Measurements from ENCODE around the gene ARHGEF28. TPM values are rescaled to one million over a fixed set of nuclear protein-coding genes. Genes with fewer than 3 reads are reported as not detected.

The ARHGEF28 gene
- total and polyA plus RNA-seq, 9 of the 15 experiments (the other 6 are each of a cell fraction or from before 2014, with no cell fraction given) = 0.27 TPM; not detected in 8

- no peak overlapping the region for H3K27ac ChIP-seq (ENCODE audit: extremely low read depth, low read depth, low read length)
- in situ Hi-C loops (cut with MboI) = no loop called here
- H3K36me3 ChIP-seq (ENCODE audit: control insufficient read depth, insufficient read depth, low read length) = no peaks in the 10 kb centered on the region
- ChIA-PET POLR2A (no interaction called here), CTCF (ENCODE audit: low intra/inter-chr PET ratio) (no interaction called here)
- no peaks in the 10 kb centered on the region for H4K20me1 ChIP-seq (replicated peaks; ENCODE audit: control insufficient read depth, insufficient read depth, low read length)
- H3K4me1 ChIP-seq (replicated peaks in 1 of 2; ENCODE audit: control insufficient read depth in 2 of 2, insufficient read depth in 2 of 2, low read length in 2 of 2) = no peaks in the 10 kb centered on the region
- no peak overlapping the region for H3K4me3 ChIP-seq
- WGBS (ENCODE audit: insufficient coverage, low coverage, missing lambda C conversion rate) = 0% methylated on average over 7 of the region's 7 CpGs
- no peak for FAIRE-seq
- H2AFZ ChIP-seq (ENCODE audit: low read depth, low read length) = no peak overlapping the region
- ATAC-seq = no peak
- H3K27me3 ChIP-seq (ENCODE audit: control insufficient read depth in 2 of 2, insufficient read depth in 2 of 2, low read length in 2 of 2) = no peaks in the 10 kb centered on the region
- H3K4me2 ChIP-seq (ENCODE audit: insufficient read depth, low read length) = no peak overlapping the region
- intact Hi-C loops (cut with micrococcal nuclease) = no loop called here
- no TSS peak for BruUV-seq (replicated peaks)
- no peak overlapping the region for H3K9ac ChIP-seq (ENCODE audit: insufficient read depth in 1 of 2, low read depth in 2 of 2, low read length in 2 of 2)
- no peaks in the 10 kb centered on the region for H3K9me3 ChIP-seq (replicated peaks; ENCODE audit: control insufficient read depth, insufficient read depth, low read depth, low read length)
- no peak for DNase-seq (ENCODE audit: extremely low read depth in 1 of 4, low spot score in 3 of 4)
- no peaks in the 10 kb centered on the region for H3K9me1 ChIP-seq (ENCODE audit: control insufficient read depth, insufficient read depth, low read length)
- no peaks in the 10 kb centered on the region for H3K79me2 ChIP-seq (ENCODE audit: control insufficient read depth, insufficient read depth, low read length)
- no peak for TF ChIP-seq DDX20 (tag; IDR thresholded peaks at IDR 0.05; ENCODE audit: low read depth)
- TF ChIP-seq U2AF2 (optimal IDR thresholded peaks at IDR 0.05; ENCODE audit: low read depth, low read length) = no peak
- no peak for TF ChIP-seq TCFL5 (CRISPR knock-in tag; conservative IDR thresholded peaks at IDR 0.05)
- TF ChIP-seq ZNF584 (CRISPR knock-in tag; IDR thresholded peaks at IDR 0.05; ENCODE audit: low read depth) = no peak
- no peak for TF ChIP-seq HNRNPH1 (optimal IDR thresholded peaks at IDR 0.05; ENCODE audit: low read depth, low read length)
- TF ChIP-seq AFF1 (IDR thresholded peaks at IDR 0.05; ENCODE audit: low read depth in 1 of 2, partially characterized antibody in 2 of 2) = no peak
- no peak for TF ChIP-seq TFAP4 (CRISPR knock-in tag; IDR thresholded peaks at IDR 0.05; ENCODE audit: borderline replicate concordance)
- TF ChIP-seq GMEB1 (CRISPR knock-in tag; IDR thresholded peaks at IDR 0.05) = no peak
- no peak for TF ChIP-seq CBFA2T3 (IDR thresholded peaks at IDR 0.05)
- no peak for TF ChIP-seq LEF1 (IDR thresholded peaks at IDR 0.05)
- no peak for TF ChIP-seq BRCA1 (IDR thresholded peaks at IDR 0.05)
- TF ChIP-seq BRCA1 (CRISPR knock-in tag; IDR thresholded peaks at IDR 0.05) = no peak
- TF ChIP-seq ZNF76 (CRISPR knock-in tag; IDR thresholded peaks at IDR 0.05; ENCODE audit: borderline replicate concordance) = no peak
- TF ChIP-seq RNF2 (IDR thresholded peaks at IDR 0.05) = no peak
- no peak for TF ChIP-seq C11orf30 (IDR thresholded peaks at IDR 0.05; ENCODE audit: low read depth)
- TF ChIP-seq TEAD2 (tag; IDR thresholded peaks at IDR 0.05) = no peak
- TF ChIP-seq HNRNPL (IDR thresholded peaks at IDR 0.05; ENCODE audit: low read depth, low read length) = no peak
- no peak for TF ChIP-seq TBL1XR1 (IDR thresholded peaks at IDR 0.05; ENCODE audit: low read length in 2 of 2)
These were observed 137.5 kb downstream of the ARHGEF28 start for GRCh38 chr5:73763300-73764032.
